Measurements from ENCODE around the gene KHDRBS2. TPM values are rescaled to one million over a fixed set of nuclear protein-coding genes. Genes with fewer than 3 reads are reported as not detected.

Gene KHDRBS2
- total RNA-seq, 3 donors from 2014 or later, result 0.16 TPM; not detected in 2

- TF ChIP-seq POLR2AphosphoS5 (IDR thresholded peaks at IDR 0.05) (no peak), POLR2A (IDR thresholded peaks at IDR 0.05) (no peak), CTCF (IDR thresholded peaks at IDR 0.05) (no peak)
- intact Hi-C loops (cut with DNase I; ENCODE audit: low total_unique reads), result no loop called here
- DNase-seq (ENCODE audit: low spot score in 2 of 2), result no peak
- no peaks in the 10 kb centered on the region for H3K9me3 ChIP-seq
- no peak overlapping the region for H3K27ac ChIP-seq
- H3K36me3 ChIP-seq, result no peaks in the 10 kb centered on the region
- no peaks in the 10 kb centered on the region for H3K27me3 ChIP-seq
- H3K4me1 ChIP-seq, result no peaks in the 10 kb centered on the region
- H3K4me3 ChIP-seq, result no peak overlapping the region
These were observed 272.3 kb downstream of the KHDRBS2 start for GRCh38 chr6:62013719-62014118.

- H3K4me1 ChIP-seq, result no peaks in the 10 kb centered on the region
- no peak overlapping the region for H3K27ac ChIP-seq
- no peak for DNase-seq (ENCODE audit: low spot score in 2 of 2)
- no peak overlapping the region for H3K4me3 ChIP-seq
- H3K27me3 ChIP-seq, result no peaks in the 10 kb centered on the region
- no peaks in the 10 kb centered on the region for H3K36me3 ChIP-seq
- H3K9me3 ChIP-seq, result no peaks in the 10 kb centered on the region
- intact Hi-C loops (cut with DNase I; ENCODE audit: low total_unique reads), result no loop called here
- no peak for TF ChIP-seq POLR2AphosphoS5 (IDR thresholded peaks at IDR 0.05)
- TF ChIP-seq POLR2A (IDR thresholded peaks at IDR 0.05), result no peak
- TF ChIP-seq CTCF (IDR thresholded peaks at IDR 0.05), result no peak
These were observed 276.6 kb downstream of the KHDRBS2 start for GRCh38 chr6:62009445-62009844.

GRCh38 chr6:61989616-61990015 lies 296.4 kb downstream of the KHDRBS2 start:
- intact Hi-C loops (cut with DNase I; ENCODE audit: low total_unique reads), result no loop called here
- no peak overlapping the region for H3K4me3 ChIP-seq
- H3K4me1 ChIP-seq, result no peaks in the 10 kb centered on the region
- no peaks in the 10 kb centered on the region for H3K36me3 ChIP-seq
- TF ChIP-seq POLR2A (IDR thresholded peaks at IDR 0.05) (no peak), POLR2AphosphoS5 (IDR thresholded peaks at IDR 0.05) (no peak), CTCF (IDR thresholded peaks at IDR 0.05) (no peak)
- no peak for DNase-seq (ENCODE audit: low spot score in 2 of 2)
- no peaks in the 10 kb centered on the region for H3K27me3 ChIP-seq
- no peak overlapping the region for H3K27ac ChIP-seq
- no peaks in the 10 kb centered on the region for H3K9me3 ChIP-seq

- Histone ChIP-seq H3K27ac (no peak overlapping the region), H3K4me1 (no peaks in the 10 kb centered on the region), H3K9me3 (no peaks in the 10 kb centered on the region), H3K4me3 (no peak overlapping the region), H3K27me3 (no peaks in the 10 kb centered on the region), H3K36me3 (no peaks in the 10 kb centered on the region)
- TF ChIP-seq POLR2A (IDR thresholded peaks at IDR 0.05) (no peak), CTCF (IDR thresholded peaks at IDR 0.05) (no peak), POLR2AphosphoS5 (IDR thresholded peaks at IDR 0.05) (no peak)
- DNase-seq (ENCODE audit: low spot score in 2 of 2), result no peak
- intact Hi-C loops (cut with DNase I; ENCODE audit: low total_unique reads), result no loop called here
These were observed 305.4 kb downstream of the KHDRBS2 start for GRCh38 chr6:61980622-61981021.

- DNase-seq (ENCODE audit: low spot score in 2 of 2), result no peak
- TF ChIP-seq POLR2A (IDR thresholded peaks at IDR 0.05) (no peak), POLR2AphosphoS5 (IDR thresholded peaks at IDR 0.05) (no peak), CTCF (IDR thresholded peaks at IDR 0.05) (no peak)
These were observed 308.1 kb downstream of the KHDRBS2 start for GRCh38 chr6:61977947-61978346.

More at GRCh38 chr6:61977947-61978346, 308.1 kb downstream of the KHDRBS2 start:
- H3K36me3 ChIP-seq, result no peaks in the 10 kb centered on the region
- H3K27ac ChIP-seq, result no peak overlapping the region
- H3K4me1 ChIP-seq, result no peaks in the 10 kb centered on the region
- H3K9me3 ChIP-seq, result no peaks in the 10 kb centered on the region
- no peaks in the 10 kb centered on the region for H3K27me3 ChIP-seq
- no peak overlapping the region for H3K4me3 ChIP-seq
- intact Hi-C loops (cut with DNase I; ENCODE audit: low total_unique reads), result no loop called here

Data from breast epithelium (tissue), 4 donors.